ENCODE results near the gene WFDC2.

DNA sequence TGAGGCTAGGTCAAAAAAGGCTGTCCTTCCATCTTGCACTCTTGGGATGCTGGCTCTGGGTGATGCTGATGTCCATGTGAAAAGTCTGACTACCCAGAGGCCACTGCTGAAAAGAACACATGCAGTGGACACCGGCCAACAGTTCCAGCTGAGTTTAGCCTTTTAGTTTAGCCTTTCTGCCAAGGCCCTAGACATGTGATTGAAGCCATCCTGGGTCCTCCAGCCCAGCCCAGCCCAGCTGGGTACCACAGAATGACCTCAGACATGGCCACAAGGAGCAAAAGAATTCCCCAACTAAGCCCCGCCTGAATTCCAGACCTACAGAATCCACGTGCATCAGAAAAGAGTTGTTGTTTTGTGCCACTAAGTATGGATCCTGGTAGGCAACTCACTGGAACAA, 36.2 kb upstream of the WFDC2 start:
- TF ChIP-seq, protein P1, sequence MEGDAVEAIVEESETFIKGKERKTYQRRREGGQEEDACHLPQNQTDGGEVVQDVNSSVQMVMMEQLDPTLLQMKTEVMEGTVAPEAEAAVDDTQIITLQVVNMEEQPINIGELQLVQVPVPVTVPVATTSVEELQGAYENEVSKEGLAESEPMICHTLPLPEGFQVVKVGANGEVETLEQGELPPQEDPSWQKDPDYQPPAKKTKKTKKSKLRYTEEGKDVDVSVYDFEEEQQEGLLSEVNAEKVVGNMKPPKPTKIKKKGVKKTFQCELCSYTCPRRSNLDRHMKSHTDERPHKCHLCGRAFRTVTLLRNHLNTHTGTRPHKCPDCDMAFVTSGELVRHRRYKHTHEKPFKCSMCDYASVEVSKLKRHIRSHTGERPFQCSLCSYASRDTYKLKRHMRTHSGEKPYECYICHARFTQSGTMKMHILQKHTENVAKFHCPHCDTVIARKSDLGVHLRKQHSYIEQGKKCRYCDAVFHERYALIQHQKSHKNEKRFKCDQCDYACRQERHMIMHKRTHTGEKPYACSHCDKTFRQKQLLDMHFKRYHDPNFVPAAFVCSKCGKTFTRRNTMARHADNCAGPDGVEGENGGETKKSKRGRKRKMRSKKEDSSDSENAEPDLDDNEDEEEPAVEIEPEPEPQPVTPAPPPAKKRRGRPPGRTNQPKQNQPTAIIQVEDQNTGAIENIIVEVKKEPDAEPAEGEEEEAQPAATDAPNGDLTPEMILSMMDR (IDR thresholded peaks at IDR 0.05 in 2 of 3, conservative IDR thresholded peaks at IDR 0.05 in 1 of 3; ENCODE audit: control insufficient read depth in 2 of 3, extremely low read depth in 1 of 3, insufficient read depth in 1 of 3, low read depth in 3 of 3, low read length in 3 of 3) = no peak
- TF ChIP-seq POLR2AphosphoS5 (IDR thresholded peaks at IDR 0.05; ENCODE audit: low read length) (no peak), EZH2 (IDR thresholded peaks at IDR 0.05; ENCODE audit: borderline replicate concordance, control insufficient read depth, low read depth, low read length) (no peak), MEF2A (IDR thresholded peaks at IDR 0.05; ENCODE audit: insufficient read depth, low read depth, low read length) (no peak), NR2C2 (IDR thresholded peaks at IDR 0.05; ENCODE audit: borderline replicate concordance, control insufficient read depth, insufficient read length, low read depth) (no peak), ESRRA (IDR thresholded peaks at IDR 0.05; ENCODE audit: low read length) (no peak), POLR2A (IDR thresholded peaks at IDR 0.05; ENCODE audit: low read depth, low read length) (no peak), FOXM1 (IDR thresholded peaks at IDR 0.05; ENCODE audit: low read depth, low read length) (no peak), SRF (IDR thresholded peaks at IDR 0.05; ENCODE audit: low read depth in 2 of 2, low read length in 2 of 2) (no peak), NR2F1 (conservative IDR thresholded peaks at IDR 0.05) (no peak), ZNF274 (IDR thresholded peaks at IDR 0.05; ENCODE audit: insufficient read depth, insufficient read length) (no peak), CHD2 (IDR thresholded peaks at IDR 0.05; ENCODE audit: borderline replicate concordance, low read depth, low read length) (no peak)
- TF ChIP-seq, protein P2, sequence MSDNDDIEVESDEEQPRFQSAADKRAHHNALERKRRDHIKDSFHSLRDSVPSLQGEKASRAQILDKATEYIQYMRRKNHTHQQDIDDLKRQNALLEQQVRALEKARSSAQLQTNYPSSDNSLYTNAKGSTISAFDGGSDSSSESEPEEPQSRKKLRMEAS (IDR thresholded peaks at IDR 0.05; ENCODE audit: low read depth, low read length) = no peak
- TF ChIP-seq, protein P3, sequence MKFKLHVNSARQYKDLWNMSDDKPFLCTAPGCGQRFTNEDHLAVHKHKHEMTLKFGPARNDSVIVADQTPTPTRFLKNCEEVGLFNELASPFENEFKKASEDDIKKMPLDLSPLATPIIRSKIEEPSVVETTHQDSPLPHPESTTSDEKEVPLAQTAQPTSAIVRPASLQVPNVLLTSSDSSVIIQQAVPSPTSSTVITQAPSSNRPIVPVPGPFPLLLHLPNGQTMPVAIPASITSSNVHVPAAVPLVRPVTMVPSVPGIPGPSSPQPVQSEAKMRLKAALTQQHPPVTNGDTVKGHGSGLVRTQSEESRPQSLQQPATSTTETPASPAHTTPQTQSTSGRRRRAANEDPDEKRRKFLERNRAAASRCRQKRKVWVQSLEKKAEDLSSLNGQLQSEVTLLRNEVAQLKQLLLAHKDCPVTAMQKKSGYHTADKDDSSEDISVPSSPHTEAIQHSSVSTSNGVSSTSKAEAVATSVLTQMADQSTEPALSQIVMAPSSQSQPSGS (IDR thresholded peaks at IDR 0.05; ENCODE audit: low read length) = no peak
